HepG2 (cell line): ENCODE measurements around the gene GPC3. TPM values are rescaled to one million over a fixed set of nuclear protein-coding genes. Genes with fewer than 3 reads are reported as not detected.

Experiments
- EP300 ChIP-seq, 3 experiments: sonication (generic) in 1 of 3; formaldehyde crosslinking in 1 of 3; IDR thresholded peaks; 2 replicates each; pipeline versions ENCODE4 v1.5.1 to v1.6.1; 2011 to 2020; ENCODE audit warnings: low read depth in 2 of 3, low read length in 2 of 3, borderline replicate concordance in 1 of 3, improper control_type of control experiment in 1 of 3, mild to moderate bottlenecking in 1 of 3, missing genetic modification reagents in 1 of 3, moderate library complexity in 1 of 3
- FOXJ3 ChIP-seq: sonication (generic); formaldehyde crosslinking; IDR thresholded peaks from 2 replicates; pipeline ENCODE4 v1.4.0; 2020; ENCODE audit warnings: missing genetic modification reagents, mild to moderate bottlenecking, borderline replicate concordance
- FOXK1 ChIP-seq: sonication (generic); formaldehyde crosslinking; IDR thresholded peaks from 2 replicates; pipeline ENCODE4 v1.4.0; 2020; ENCODE audit warnings: low read depth, missing genetic modification reagents, borderline replicate concordance
- GABPA ChIP-seq, 2 experiments: IDR thresholded peaks; 2 replicates each; pipeline ENCODE4 v1.6.1; 2011 to 2016; ENCODE audit warnings: low read depth in 2 of 2, low read length in 1 of 2, missing biosample characterization in 1 of 2, missing genetic modification characterization in 1 of 2
- RCOR2 ChIP-seq: IDR thresholded peaks from 2 replicates; pipeline ENCODE4 v1.6.1; 2016; ENCODE audit warnings: missing biosample characterization, missing genetic modification reagents
- RXRB ChIP-seq: IDR thresholded peaks from 2 replicates; pipeline ENCODE4 v1.6.1; 2016; ENCODE audit warnings: borderline replicate concordance, missing genetic modification reagents, missing compliant biosample characterization
- SRSF4 ChIP-seq: fragments of 200-400 bp; formaldehyde crosslinking; IDR thresholded peaks from one replicate; pipeline ENCODE4 v1.6.1; 2018; ENCODE audit warnings: mild to moderate bottlenecking, low read depth, low read length, moderate library complexity; ENCODE audit not compliant: poor library complexity, severe bottlenecking
- STAT5B ChIP-seq: sonication (generic); formaldehyde crosslinking; IDR thresholded peaks from 2 replicates; pipeline ENCODE4 v1.4.0; 2020; ENCODE audit warnings: missing genetic modification reagents
- TCF12 ChIP-seq, 2 experiments: fragments of 450-650 bp in 1 of 2; sonication (generic) in 1 of 2; formaldehyde crosslinking in 1 of 2; IDR thresholded peaks; 2 replicates each; pipeline versions ENCODE4 v1.6.1 to v1.8.0; 2017 to 2022; ENCODE audit warnings: antibody characterized with exemption in 1 of 2, mild to moderate bottlenecking in 1 of 2, missing genetic modification reagents in 1 of 2, moderate library complexity in 1 of 2
- ZNF205 ChIP-seq: IDR thresholded peaks from 2 replicates; pipeline ENCODE4 v1.6.1; 2018; ENCODE audit warnings: missing biosample characterization, missing genetic modification reagents
- polyA plus RNA-seq, 8 experiments: library from polyadenylated mRNA; depleted of rRNA in 3 of 8; stranded (reverse) in 7 of 8; unstranded in 1 of 8; fragments of >200 nt; fragmentation: Illumina TruSeq in 4 of 8; extraction: Trizol in 4 of 8; gene quantifications; 2 replicates each; pipeline versions ENCODE4 v1.2.1 to v1.2.3, GENCODE V29; 2011 to 2016; ENCODE audit warnings: low read depth in 4 of 8, missing spikeins in 1 of 8, mixed read lengths in 1 of 8; ENCODE audit not compliant: insufficient read depth in 1 of 8
- total RNA-seq, 5 experiments: library from RNA; depleted of rRNA; stranded (reverse); fragments of >200 nt; fragmentation: Illumina TruSeq; extraction: Trizol; gene quantifications; 2 replicates each; pipeline ENCODE4 v1.2.3, GENCODE V29; 2016; ENCODE audit warnings: low read depth in 1 of 5
- TF ChIP-seq, protein P1 (sequence below): sonication (generic); formaldehyde crosslinking; IDR thresholded peaks from 2 replicates; pipeline ENCODE4 v1.4.0; 2020; ENCODE audit warnings: mild to moderate bottlenecking, missing genetic modification reagents
- TF ChIP-seq, protein P2 (sequence below): sonication (generic); formaldehyde crosslinking; IDR thresholded peaks from 2 replicates; pipeline ENCODE4 v1.4.0; 2020; ENCODE audit warnings: mild to moderate bottlenecking, missing genetic modification reagents
- TF ChIP-seq, protein P3 (sequence below): sonication (generic); formaldehyde crosslinking; conservative IDR thresholded peaks from 2 replicates; pipeline ENCODE4 v1.4.0; 2020; ENCODE audit warnings: mild to moderate bottlenecking, missing genetic modification reagents, moderate library complexity
- TF ChIP-seq, protein P4 (sequence below): sonication (generic); formaldehyde crosslinking; IDR thresholded peaks from 2 replicates; pipeline ENCODE4 v1.4.0; 2020; ENCODE audit warnings: missing genetic modification reagents
- TF ChIP-seq, protein P5 (sequence below): IDR thresholded peaks from 2 replicates; pipeline ENCODE4 v1.4.0; 2020; ENCODE audit warnings: mild to moderate bottlenecking, missing genetic modification reagents

Gene GPC3
- total and polyA plus RNA-seq, 2 of the 13 experiments (the other 11 are each of a cell fraction or from before 2014, with no cell fraction given), result 1,799 to 3,263 TPM

DNA sequence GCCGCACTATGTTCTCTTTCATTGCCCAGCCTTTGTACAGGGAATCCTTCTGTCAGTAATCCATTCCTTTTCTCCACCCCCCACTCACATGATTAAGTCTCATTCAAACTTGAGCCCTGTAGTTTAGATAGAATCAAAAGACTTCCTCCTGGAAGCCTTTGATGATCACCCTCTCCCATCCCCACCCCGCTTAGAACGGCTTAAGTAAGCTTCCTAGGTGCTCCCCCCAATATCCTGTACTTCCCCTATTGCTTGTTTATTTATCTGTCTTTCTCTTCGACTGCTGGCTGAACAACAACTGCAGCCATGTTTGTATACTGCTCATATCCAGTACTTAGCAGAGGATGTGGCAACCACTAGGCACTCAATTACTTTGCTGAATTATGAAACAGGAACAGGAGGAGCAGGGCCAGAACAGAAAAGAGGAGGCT lies 38.5 kb upstream of the GPC3 start (continued):
- TF ChIP-seq GABPA (IDR thresholded peaks at IDR 0.05; ENCODE audit: low read depth, low read length) (no peak), GABPA (CRISPR knock-in tag; IDR thresholded peaks at IDR 0.05; ENCODE audit: low read depth) (peak; percentile 14; the same call in 1 of the 2 replicates), STAT5B (CRISPR knock-in tag) (no peak), RCOR2 (peak; percentile 55; the same call in 1 of the 2 replicates), RXRB (CRISPR knock-in tag) (peak; percentile 69; the same call in 1 of the 2 replicates), EP300 (IDR thresholded peaks at IDR 0.05; ENCODE audit: low read depth in 2 of 2, low read length in 2 of 2) (peak in 1 of 2 experiments; percentile 94; a peak in 2 of 4 replicates), EP300 (CRISPR knock-in tag; IDR thresholded peaks at IDR 0.05; ENCODE audit: borderline replicate concordance) (peak; percentile 95), TCF12 (IDR thresholded peaks at IDR 0.05) (no peak), TCF12 (CRISPR knock-in tag; IDR thresholded peaks at IDR 0.05) (0 out of 2 replicates have a peak, but pooled peaks have one; percentile 47), FOXJ3 (CRISPR knock-in tag) (peak; percentile 59; the same call in 1 of the 2 replicates), FOXK1 (CRISPR knock-in tag) (peak; percentile 79; the same call in 1 of the 2 replicates), SRSF4 (no peak), ZNF205 (CRISPR knock-in tag) (peak; percentile 65; the same call in 1 of the 2 replicates)
- TF ChIP-seq, protein P1, sequence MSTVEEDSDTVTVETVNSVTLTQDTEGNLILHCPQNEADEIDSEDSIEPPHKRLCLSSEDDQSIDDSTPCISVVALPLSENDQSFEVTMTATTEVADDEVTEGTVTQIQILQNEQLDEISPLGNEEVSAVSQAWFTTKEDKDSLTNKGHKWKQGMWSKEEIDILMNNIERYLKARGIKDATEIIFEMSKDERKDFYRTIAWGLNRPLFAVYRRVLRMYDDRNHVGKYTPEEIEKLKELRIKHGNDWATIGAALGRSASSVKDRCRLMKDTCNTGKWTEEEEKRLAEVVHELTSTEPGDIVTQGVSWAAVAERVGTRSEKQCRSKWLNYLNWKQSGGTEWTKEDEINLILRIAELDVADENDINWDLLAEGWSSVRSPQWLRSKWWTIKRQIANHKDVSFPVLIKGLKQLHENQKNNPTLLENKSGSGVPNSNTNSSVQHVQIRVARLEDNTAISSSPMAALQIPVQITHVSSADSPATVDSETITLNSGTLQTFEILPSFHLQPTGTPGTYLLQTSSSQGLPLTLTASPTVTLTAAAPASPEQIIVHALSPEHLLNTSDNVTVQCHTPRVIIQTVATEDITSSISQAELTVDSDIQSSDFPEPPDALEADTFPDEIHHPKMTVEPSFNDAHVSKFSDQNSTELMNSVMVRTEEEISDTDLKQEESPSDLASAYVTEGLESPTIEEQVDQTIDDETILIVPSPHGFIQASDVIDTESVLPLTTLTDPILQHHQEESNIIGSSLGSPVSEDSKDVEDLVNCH (CRISPR knock-in tag), result no peak
- TF ChIP-seq, protein P2, sequence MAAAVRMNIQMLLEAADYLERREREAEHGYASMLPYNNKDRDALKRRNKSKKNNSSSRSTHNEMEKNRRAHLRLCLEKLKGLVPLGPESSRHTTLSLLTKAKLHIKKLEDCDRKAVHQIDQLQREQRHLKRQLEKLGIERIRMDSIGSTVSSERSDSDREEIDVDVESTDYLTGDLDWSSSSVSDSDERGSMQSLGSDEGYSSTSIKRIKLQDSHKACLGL (CRISPR knock-in tag), result no peak
- TF ChIP-seq, protein P3, sequence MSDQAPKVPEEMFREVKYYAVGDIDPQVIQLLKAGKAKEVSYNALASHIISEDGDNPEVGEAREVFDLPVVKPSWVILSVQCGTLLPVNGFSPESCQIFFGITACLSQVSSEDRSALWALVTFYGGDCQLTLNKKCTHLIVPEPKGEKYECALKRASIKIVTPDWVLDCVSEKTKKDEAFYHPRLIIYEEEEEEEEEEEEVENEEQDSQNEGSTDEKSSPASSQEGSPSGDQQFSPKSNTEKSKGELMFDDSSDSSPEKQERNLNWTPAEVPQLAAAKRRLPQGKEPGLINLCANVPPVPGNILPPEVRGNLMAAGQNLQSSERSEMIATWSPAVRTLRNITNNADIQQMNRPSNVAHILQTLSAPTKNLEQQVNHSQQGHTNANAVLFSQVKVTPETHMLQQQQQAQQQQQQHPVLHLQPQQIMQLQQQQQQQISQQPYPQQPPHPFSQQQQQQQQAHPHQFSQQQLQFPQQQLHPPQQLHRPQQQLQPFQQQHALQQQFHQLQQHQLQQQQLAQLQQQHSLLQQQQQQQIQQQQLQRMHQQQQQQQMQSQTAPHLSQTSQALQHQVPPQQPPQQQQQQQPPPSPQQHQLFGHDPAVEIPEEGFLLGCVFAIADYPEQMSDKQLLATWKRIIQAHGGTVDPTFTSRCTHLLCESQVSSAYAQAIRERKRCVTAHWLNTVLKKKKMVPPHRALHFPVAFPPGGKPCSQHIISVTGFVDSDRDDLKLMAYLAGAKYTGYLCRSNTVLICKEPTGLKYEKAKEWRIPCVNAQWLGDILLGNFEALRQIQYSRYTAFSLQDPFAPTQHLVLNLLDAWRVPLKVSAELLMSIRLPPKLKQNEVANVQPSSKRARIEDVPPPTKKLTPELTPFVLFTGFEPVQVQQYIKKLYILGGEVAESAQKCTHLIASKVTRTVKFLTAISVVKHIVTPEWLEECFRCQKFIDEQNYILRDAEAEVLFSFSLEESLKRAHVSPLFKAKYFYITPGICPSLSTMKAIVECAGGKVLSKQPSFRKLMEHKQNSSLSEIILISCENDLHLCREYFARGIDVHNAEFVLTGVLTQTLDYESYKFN (CRISPR knock-in tag), result peak; percentile 80
- TF ChIP-seq, protein P4, sequence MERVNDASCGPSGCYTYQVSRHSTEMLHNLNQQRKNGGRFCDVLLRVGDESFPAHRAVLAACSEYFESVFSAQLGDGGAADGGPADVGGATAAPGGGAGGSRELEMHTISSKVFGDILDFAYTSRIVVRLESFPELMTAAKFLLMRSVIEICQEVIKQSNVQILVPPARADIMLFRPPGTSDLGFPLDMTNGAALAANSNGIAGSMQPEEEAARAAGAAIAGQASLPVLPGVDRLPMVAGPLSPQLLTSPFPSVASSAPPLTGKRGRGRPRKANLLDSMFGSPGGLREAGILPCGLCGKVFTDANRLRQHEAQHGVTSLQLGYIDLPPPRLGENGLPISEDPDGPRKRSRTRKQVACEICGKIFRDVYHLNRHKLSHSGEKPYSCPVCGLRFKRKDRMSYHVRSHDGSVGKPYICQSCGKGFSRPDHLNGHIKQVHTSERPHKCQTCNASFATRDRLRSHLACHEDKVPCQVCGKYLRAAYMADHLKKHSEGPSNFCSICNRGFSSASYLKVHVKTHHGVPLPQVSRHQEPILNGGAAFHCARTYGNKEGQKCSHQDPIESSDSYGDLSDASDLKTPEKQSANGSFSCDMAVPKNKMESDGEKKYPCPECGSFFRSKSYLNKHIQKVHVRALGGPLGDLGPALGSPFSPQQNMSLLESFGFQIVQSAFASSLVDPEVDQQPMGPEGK (CRISPR knock-in tag), result peak; percentile 91
- TF ChIP-seq, protein P5, sequence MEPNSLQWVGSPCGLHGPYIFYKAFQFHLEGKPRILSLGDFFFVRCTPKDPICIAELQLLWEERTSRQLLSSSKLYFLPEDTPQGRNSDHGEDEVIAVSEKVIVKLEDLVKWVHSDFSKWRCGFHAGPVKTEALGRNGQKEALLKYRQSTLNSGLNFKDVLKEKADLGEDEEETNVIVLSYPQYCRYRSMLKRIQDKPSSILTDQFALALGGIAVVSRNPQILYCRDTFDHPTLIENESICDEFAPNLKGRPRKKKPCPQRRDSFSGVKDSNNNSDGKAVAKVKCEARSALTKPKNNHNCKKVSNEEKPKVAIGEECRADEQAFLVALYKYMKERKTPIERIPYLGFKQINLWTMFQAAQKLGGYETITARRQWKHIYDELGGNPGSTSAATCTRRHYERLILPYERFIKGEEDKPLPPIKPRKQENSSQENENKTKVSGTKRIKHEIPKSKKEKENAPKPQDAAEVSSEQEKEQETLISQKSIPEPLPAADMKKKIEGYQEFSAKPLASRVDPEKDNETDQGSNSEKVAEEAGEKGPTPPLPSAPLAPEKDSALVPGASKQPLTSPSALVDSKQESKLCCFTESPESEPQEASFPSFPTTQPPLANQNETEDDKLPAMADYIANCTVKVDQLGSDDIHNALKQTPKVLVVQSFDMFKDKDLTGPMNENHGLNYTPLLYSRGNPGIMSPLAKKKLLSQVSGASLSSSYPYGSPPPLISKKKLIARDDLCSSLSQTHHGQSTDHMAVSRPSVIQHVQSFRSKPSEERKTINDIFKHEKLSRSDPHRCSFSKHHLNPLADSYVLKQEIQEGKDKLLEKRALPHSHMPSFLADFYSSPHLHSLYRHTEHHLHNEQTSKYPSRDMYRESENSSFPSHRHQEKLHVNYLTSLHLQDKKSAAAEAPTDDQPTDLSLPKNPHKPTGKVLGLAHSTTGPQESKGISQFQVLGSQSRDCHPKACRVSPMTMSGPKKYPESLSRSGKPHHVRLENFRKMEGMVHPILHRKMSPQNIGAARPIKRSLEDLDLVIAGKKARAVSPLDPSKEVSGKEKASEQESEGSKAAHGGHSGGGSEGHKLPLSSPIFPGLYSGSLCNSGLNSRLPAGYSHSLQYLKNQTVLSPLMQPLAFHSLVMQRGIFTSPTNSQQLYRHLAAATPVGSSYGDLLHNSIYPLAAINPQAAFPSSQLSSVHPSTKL (CRISPR knock-in tag), result peak; percentile 75; the same call in 1 of the 2 replicates
